HK-2 (cell line): Measurements from ENCODE around the gene KLK13.
A peak's percentile ranks its signal among the peaks of the same experiment; 100 is the strongest.

ENCODE experiments used
- DNase-seq: peaks from one replicate; pipeline ENCODE4 v3.0.0-alpha.2; 2018; ENCODE audit not compliant: unreplicated experiment

Gene KLK13, protein sequence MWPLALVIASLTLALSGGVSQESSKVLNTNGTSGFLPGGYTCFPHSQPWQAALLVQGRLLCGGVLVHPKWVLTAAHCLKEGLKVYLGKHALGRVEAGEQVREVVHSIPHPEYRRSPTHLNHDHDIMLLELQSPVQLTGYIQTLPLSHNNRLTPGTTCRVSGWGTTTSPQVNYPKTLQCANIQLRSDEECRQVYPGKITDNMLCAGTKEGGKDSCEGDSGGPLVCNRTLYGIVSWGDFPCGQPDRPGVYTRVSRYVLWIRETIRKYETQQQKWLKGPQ

DNA sequence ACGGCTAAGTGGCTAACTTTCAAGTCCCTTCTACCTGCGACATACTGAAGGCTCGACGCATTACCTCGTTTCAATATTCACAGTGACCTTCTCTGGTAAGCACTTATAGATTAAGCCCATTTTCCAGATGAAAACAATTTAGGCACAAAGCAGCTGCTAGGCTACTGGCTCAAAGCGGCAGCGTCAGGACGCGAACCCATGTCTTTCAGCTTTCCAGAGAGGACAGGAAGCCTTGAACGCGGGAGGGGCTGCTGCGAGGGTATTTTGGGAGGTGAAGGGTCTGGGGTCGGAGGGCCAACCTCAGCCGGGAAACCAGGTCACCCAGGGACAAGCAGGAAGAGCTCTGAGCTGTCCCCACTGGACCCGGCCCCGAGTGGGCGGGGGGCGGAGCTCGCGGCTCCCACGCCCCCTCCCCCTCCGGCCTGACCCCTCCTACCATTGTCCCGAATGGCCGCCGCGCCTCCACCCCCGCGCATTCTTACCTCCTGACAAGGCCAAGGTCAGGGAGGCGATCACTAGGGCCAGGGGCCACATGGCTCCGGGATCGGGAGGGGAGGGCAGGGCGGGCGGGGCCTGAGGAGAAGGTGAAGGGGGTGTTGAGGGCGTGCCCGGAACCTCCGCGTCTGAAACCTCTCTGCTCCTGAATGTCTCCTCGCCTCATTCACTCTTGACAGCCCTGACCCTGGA, at the start of gene KLK13:
KLK13 (minus strand) TSS at position 559 of the 687 bp plus-strand sequence; CDS start at position 534, 25 bp downstream.
- peak; percentile 27 for DNase-seq

DNA sequence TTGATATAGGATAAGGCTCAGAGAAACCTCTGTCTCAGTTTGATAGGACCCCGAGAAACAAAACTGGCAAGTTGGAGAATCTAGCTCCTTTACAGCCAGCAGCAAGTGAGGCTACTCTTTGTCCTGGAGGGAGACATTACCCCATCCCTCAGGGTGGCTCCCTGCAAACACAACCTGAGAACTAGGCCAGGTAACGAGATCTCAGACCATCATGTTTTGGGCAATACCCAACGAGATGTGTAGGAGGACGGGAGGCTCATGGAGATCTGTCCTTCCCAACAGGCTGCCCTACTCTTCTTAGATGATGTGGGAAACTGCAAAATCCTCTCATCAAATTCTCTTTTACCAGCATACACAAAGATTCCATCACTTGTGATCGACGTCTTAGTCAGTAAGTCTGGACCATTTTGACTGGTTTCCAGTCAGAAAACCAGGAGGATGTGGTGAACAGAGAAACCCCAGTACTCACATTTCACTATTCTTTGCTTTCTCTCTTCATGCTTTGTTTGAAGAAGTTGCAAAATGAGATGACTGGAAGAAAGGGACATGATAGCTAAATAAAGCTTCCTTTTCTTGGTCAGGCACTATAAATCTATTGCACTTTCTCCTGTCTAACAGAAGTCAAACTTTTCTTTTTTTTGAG, 49.3 kb upstream of the KLK13 start:
- no peak for DNase-seq

DNA sequence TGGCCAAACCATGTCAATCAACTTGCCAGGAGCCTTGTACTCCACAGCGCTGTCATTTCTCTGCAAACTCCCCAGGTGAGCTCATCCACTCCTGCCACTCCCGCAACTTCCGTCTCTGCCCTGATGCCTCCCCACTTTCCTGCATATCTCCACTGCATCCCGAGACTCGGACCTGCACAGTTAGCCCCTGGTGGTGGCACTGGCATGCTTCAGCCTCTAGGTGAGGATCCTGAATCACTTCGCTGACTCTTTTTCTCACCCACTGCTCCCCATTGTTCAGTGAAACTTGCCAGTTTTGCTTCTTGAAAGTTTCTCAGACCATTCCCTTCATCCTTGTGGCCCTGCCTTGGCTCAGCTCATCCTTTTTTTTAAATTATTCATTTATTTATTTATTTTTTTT, 46.7 kb upstream of the KLK13 start:
- no peak for DNase-seq

DNA sequence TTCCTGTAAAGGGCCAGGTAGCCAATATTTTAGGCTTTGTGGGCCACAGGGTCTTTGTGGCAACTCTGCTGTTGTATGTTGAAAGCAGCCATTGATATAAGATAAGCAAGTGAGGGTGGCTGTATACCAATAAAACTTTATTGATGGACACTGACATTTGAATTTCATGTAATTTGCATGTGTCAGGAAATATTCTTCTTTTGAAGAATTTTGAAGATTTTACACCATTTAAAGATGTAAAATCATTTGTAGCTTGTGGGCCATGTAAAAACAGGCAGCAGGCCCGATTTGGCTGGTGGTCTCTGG, 45.7 kb upstream of the KLK13 start:
- DNase-seq = no peak

DNA sequence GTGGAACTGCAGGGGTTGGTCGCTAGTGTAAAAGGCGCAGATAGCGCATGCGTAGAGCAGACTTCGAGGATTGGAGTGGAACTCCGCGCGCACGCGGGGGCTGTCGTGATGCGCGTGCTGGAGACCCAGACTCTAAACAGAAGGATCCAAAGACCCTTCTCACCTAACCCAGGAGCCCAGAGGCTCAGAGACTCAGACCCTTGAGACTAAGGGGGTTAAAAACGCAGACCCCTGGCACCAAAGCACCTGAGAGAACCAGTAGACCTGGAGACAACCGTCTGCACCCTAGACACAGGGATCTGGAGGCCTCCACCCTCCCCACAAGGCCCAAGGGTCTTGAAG, 43.9 kb upstream of the KLK13 start:
- no peak for DNase-seq

DNA sequence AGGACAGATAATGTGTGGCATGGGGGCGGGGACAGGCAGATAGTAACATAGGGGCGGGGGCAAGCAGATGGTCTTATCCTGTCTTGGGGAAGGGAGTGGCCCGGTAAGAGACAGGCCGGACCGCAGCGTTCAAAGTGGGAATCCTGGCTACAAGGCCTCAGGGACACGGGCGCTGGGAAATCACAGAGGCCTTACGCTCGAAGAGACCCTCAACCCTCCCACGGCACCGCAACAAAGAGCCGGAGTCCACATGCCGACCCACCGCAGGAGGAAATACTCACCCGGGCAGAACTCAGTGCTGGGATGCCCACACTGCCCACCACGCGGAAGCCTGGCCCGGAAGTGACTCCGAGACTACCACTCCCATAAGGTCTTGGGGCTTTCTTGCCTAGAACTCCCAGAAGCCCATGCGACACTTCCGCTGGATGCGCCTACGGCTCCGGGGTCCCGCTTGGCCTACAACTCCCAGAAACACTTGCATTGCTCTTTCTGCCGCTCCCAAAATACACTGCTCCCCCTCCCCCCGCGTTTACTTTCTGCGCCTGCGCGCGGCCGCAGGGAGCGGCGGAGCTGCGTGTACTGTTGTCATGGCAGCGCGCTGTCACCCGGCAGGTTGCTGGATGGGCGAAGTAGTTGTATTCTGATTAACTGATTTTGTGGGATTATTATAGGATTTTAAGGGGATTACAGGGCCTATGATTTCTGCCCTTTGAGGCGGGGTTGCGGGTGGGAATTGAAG, 43.3 kb upstream of the KLK13 start, which contains the start of gene CTU1:
CTU1 (minus strand) TSS at position 344 of the 739 bp plus-strand sequence. CDS start 3,840 bp downstream, outside the sequence.
- peak; percentile 99 for DNase-seq

DNA sequence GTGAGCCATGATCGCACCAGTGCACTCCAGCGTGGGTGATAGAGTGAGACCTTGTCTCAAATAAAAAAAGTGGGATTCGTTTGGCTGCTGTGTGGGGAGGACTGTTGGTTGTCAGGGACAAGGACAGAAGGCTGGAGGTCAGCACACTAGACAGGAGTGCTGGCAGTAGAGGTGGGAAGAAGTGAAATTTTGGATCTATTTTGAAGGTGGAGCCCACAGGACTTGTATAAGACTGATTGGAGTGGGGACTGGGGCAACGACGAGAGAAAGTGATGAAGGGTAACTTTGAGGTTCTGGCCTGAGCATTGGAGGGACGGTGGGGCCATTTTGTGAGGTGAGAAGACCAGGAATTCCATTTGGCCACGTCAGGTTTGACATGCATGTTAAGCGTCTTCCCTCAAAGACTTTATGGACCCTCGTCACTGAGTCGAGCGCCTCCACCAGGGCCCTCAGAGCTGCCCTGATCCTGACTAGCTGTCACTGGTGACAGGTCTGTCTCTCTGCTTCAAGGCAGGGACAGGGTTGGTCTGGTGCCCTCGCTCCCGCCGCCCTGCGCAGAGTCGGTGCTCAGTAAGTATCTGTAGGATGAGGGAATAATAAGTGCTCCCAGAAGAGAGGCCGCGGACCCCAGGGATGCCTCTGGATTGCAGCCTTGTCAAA, 42.6 kb upstream of the KLK13 start:
- DNase-seq = no peak

DNA sequence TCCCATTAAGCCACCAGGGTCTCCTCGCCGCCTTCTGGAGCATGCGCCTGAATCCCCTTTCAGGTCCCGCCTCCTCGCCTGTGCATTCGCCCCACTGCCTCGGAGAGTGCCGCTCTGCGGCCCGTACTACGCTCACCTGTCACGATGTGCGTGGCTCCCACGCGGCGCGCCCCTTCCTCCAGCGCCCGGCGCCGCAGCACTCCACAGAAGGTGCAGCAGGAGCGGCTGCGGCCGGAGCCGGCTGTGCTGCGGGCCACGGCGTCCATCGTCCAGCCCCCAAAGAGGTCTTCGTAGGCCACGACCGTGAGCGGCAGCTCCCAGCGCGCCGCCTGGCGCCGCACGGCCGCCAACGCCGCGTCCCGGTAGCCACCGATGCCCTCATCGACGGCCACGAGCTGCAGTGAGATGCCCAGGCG, 39.0 kb upstream of the KLK13 start:
- DNase-seq = no peak

DNA sequence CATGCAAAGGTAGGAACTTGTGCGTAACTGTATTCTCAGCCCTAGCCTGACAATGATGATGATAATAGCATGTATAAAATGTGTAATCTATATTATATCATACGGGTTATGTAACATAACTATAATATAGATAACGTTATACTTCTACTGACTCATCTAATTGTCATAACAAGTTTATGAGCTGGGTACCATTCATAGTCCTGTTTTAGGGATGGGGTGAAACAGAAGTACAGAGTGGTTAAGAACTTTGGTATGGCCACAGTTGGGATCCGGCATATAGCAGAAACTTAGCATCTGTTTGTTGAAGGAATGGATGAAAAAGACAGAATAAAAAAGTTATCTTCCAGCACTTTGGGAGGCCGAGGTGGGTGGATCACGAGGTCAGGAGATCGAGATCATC, 38.1 kb upstream of the KLK13 start:
- DNase-seq = no peak

DNA sequence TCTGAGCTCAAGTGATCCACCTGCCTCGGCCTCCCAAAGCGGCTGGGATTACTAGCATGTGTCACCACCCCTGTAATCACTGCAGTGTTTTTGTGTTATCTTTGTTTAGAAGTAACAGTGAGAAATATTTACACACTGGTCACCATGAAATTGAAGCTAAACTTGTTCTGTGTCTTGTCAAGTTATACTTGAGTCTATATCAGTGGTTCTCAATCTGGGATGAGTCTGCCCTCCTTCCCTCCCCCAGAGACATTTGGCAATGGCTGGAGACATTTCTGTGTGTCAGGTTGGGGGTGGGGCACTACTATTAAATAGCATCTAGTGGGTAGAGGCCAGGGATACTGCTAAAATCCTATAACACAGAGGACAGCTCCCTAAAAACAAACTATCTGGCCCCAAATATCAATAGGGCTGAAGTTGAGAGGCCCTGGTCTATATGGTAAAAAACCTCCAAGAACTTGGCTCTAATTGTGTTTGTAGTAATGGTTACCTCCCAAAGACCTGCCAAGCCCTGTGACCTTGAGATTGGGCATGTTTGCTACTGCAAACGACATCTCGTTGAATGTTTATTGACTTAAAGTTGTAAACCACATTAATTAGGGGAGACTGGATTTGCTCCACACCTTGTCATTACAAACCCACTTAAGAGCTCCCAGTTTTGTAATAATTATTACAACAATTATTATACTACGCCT, 36.4 kb upstream of the KLK13 start:
- DNase-seq = no peak

DNA sequence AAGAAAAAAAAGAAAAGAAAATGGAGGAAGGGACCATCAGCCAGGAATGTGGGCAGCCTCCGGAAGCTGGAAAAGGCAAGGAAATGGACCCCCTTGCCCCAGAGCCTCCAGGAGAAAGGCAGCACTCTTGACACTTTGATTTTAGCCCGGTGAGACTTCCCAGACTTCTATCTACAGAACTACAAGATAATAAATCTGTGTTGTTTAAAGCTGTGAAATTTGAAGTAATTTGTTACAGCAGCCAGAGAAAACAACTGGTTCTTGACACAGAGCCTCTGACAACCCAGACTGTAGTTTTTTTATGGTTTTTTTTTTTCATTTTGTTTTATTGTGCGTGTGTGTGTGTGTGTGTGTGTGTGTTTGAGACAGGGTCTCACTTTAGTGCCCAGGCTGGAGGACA, 35.7 kb upstream of the KLK13 start:
- DNase-seq = no peak

DNA sequence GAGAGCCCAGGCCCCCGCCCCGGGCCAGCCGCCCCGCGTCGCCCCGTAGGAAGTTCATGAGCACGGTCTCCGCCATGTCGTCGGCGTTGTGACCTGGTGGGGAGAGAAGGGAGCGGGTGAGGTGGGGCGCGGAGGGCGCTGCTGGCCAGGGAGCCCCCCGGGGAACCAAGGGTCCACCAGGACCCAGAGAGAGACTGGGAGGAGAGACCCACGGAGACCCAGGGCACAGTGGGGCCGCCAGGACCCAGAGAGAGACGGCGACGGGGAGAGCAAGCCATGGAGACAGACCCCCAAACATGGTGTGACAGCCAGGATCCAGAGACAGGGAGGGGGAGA, 34.1 kb upstream of the KLK13 start:
- DNase-seq = no peak

DNA sequence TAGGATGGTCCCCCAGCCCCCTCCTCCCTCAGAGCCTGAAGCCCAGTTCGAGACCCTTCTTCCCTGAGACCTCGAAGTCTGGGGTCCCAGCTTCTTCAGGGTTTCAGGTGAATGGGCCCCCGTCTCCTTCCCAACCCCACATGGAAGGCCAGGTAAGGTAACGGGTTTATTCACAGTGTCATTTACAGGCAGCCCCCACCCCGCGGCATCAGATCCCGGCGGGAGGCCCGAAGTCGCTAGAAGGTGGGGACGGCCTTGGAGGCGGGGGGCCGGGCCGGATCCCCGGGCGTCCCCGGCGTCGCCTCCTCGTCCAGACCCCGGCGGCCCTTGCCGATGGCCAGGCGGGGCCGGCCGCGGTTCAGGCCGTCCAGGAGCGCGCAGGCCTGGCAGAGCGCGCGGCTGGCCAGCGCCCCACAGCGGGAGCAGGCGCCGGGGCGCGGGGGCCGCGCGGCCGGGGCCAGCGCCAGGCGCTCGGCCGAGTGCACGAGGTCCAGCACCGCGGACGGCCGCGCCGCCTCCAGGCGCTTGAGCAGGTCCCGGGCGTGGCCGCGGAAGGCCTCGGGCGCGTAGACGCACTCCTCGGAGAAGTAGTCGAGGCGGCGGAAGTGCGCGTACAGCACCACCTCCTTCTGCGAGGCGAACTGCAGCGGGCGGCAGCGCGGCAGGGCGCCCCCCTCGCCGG, 33.6 kb upstream of the KLK13 start:
- no peak for DNase-seq

DNA sequence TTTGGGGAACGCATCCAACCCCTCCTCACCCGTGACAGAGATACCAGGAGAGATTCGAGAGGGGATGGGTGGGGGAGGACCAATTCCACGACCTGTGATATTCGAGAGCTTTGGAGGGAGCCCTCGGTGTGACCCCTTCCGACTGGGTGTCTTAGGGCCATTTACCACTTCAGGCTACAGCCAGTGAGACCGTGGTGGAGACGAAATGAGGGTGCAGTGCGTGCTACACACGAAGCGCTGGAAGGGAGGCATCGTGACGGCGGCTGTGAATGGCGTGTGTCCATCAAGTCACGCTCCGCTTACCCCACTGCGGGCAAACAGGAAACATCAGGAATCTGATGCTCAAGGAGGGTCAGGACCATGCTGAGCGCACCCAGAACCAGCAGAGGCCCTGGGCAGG, 32.9 kb upstream of the KLK13 start:
- no peak for DNase-seq

DNA sequence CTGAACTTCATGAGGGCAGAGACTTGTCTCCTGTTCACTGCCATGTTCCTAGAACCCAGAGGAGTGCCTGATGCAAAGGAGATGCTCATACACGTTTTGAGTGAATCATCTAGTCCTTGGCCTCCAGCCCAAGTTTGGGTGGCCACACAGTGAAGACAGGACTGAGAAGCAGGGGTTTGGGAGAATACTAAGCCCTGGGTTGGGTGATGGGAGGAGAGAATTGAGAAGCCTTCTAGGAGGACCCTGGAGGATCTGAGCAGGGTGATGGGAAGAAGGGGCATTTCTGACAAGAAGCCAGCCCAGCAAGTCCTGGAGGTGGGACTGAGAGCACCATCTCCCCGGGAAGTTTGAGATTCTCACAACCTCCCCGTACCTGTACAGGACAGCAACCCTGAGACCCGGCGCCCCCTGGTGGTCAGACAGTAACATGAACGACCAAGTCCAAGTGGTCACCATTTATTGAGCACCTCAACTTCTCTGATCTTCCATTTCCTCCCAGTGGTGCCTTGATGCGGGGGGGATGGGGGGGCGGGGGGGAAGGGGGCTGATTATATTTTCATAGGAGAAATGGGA, 32.4 kb upstream of the KLK13 start:
- peak; percentile 56 for DNase-seq

DNA sequence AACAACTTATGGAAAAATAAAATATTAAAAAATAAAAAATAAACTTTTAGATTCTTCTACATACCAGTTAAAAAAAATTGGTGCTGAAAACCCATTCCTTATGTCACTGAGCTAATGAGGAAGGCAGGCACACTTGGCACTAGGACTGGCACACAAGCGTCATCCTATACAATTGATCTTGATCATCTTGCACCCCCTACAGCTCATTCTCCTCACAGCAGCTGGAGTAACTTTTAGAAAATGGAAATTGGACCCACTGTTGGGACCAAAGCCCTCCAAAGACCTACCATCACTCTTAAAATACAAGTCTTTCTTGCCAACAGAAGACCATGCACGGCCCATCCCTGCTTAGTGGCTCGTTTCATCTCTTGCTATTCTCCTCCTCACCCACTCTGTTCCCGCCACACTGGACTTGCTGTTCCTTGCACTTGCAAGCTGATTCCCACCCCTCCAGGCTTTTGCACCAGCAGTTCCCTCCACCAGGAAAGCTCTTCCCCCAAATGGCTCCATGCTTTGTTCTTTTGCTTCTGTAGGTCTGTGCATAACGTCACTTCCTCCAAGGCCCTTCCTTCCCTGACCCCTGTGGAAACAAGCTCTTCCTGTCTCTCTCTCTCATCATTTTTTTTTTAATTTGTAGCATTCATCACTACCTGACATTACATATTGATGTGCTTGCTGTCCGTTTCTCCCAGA, 31.7 kb upstream of the KLK13 start:
- no peak for DNase-seq

DNA sequence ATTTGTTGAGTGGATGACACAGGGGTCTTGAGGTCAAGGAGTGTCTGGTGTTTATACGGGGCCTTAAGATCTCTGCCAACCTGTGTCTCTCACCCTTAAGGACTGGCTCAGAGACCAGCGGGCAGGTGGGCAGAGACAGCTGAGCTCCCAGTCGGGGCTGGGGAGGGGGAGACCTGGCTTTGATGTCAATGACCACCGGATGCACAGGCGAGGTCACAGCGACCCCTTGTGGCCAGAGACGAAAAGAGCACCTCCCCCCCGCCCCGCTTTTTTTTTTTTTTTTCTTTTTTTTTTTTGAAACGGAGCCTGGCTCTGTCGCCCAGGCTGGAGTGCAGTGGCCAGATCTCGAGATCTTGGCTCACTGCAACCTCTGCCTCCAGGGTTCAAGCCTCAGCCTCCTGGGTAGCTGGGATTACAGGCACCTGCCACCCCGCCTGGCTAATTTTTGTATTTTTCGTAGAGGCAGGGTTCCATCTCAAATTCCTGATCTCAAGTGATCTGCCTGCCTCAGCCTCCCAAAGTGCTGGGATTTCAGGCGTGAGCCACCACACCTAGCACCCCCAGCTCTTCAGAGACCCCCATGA, 29.9 kb upstream of the KLK13 start:
- peak; percentile 24 for DNase-seq

DNA sequence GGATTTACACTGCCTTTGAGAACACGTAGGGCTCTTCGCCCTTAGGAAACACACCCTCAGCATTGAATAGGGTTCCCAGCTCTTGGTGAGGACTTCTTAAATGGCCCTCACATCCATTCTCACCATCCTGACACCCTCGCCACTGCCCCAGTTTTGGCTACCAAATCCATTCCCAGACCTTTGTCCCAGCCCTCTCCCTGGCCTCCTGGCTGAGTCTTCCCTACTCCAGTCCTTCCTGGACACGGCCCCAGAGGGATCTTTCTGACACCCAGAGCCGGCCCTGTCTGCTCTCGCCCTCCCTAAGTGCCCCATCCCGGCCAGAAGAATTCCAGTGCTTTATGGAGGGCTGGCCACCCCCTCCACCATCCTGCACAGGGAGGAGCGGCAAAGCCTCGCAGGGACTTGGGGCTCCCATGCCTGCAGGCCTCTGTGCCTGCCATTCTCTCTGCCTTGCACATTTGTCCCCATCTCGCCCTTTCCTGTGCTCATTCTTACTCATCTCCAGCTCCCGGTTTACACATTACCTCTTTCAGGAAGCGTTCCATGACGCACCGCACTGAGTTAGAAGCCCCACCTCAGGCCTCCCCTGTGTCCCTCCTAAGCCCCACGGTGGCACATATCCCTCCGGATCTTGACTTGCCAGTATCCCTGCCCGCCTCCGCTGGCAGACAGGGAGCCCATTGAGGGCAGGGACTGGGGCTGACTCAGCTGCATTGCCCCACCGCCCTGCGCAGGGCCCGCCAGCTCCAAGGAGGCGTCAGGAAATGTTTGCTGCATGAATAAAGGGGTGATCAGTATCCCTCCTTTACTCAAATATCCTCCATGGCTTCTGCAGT, 28.8 kb upstream of the KLK13 start:
- no peak for DNase-seq

DNA sequence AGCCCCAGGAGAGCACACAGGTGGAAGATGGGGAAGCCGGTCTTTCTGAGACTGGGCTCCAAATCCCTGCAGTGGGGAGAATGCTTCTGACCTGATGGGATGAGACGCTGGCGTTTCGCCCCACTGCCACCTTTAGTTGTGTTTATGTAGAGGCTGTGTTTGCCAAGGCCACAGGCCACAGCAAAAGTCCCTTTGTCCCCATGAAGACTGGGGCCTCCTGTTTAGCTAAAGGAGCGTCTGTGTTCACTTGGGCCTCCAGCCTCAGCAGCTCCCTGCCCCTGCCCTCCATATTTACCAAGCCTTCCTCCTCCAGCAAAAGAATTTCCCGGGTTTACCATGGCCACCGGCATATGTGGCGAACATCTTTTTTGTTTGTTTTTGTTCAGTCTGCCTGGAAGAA, 28.2 kb upstream of the KLK13 start:
- DNase-seq = no peak
